K562 (cell line): Measurements from ENCODE around the gene SNX27. TPM values are rescaled to one million over a fixed set of nuclear protein-coding genes. Genes with fewer than 3 reads are reported as not detected.
A peak's percentile ranks its signal among the peaks of the same experiment; 100 is the strongest.

Experiments used
- ATAC-seq: fragments of 200-7000 bp; cut with Tn5 transposase; 3 replicates; pipeline ENCODE4 v1.9.1; 2020; ENCODE audit warnings: moderate library complexity
- BruUV-seq: library from RNA; stranded (reverse); fragments of 400-500 nt; replicated peaks from 2 replicates; lab custom pipeline; 2021; lab: Mats Ljungman, UMichigan
- CTCF ChIA-PET: fragments of 300-600 bp; formaldehyde crosslinking; extraction: SDS; loops from one replicate; lab custom pipeline; 2021; ENCODE audit warnings: low intra/inter-chr PET ratio; lab: Yijun Ruan, JAX
- POLR2A ChIA-PET: fragments of 300-600, 350-650 bp; sonication (Branson Sonifier 250); formaldehyde crosslinking; extraction: SDS; loops from one replicate; lab custom pipeline; 2021; ENCODE audit warnings: antibody characterized with exemption, inconsistent platforms; lab: Yijun Ruan, JAX
- DNase-seq, 4 experiments: peaks; one replicate each; pipeline versions ENCODE4 v3.0.0 to v3.0.0-alpha.2; 2011 to 2018; ENCODE audit warnings: low spot score in 3 of 4, mixed read lengths in 3 of 4; ENCODE audit errors: extremely low read depth in 1 of 4
- FAIRE-seq: peaks from 2 replicates; lab custom pipeline; 2011; peaks lifted over from hg19 to GRCh38; lab: Jason Lieb, UNC
- H2AFZ ChIP-seq: 2 replicates; pipeline ENCODE4 v1.6.0; 2011; ENCODE audit warnings: low read depth, low read length, control low read depth, inconsistent platforms
- H3K27ac ChIP-seq: fragments of 200-600 bp; 3 replicates; pipeline ENCODE4 v1.8.0; 2011; ENCODE audit warnings: low read depth, mild to moderate bottlenecking, control low read depth, inconsistent platforms, low read length, moderate library complexity, mixed read lengths; ENCODE audit errors: extremely low read depth
- H3K27me3 ChIP-seq, 2 experiments: fragments of 300-600 bp in 1 of 2; 2 replicates in 1 of 2; 3 replicates in 1 of 2; pipeline versions ENCODE4 v1.6.0 to v1.8.0; 2011; ENCODE audit warnings: inconsistent platforms in 2 of 2, low read length in 2 of 2, mild to moderate bottlenecking in 1 of 2, mixed read lengths in 1 of 2, moderate library complexity in 1 of 2; ENCODE audit not compliant: control insufficient read depth in 2 of 2, insufficient read depth in 2 of 2
- H3K36me3 ChIP-seq: fragments of 300-600 bp; 3 replicates; pipeline ENCODE4 v1.8.0; 2011; ENCODE audit warnings: mild to moderate bottlenecking, low read length, inconsistent platforms; ENCODE audit not compliant: control insufficient read depth, insufficient read depth
- H3K4me1 ChIP-seq, 2 experiments: fragments of 200-600 bp in 1 of 2; replicated peaks in 1 of 2; 2 replicates in 1 of 2; 3 replicates in 1 of 2; pipeline versions ENCODE4 v1.5.1 to v1.8.0; 2011; ENCODE audit warnings: inconsistent platforms in 2 of 2, low read length in 2 of 2, mild to moderate bottlenecking in 1 of 2, mixed read lengths in 1 of 2, moderate library complexity in 1 of 2; ENCODE audit not compliant: control insufficient read depth in 2 of 2, insufficient read depth in 2 of 2
- H3K4me2 ChIP-seq: 2 replicates; pipeline ENCODE4 v1.6.1; 2011; ENCODE audit warnings: low read length, control low read depth, inconsistent platforms, mixed read lengths; ENCODE audit not compliant: insufficient read depth
- H3K4me3 ChIP-seq: fragments of 200-600 bp; sonication (generic), shearing (Covaris generic); 2 replicates; pipeline ENCODE4 v1.5.1; 2016; ENCODE audit warnings: control low read depth, inconsistent platforms
- H3K79me2 ChIP-seq: fragments of 200-600 bp; 3 replicates; pipeline ENCODE4 v1.8.0; 2011; ENCODE audit warnings: low read length, inconsistent platforms; ENCODE audit not compliant: control insufficient read depth, insufficient read depth
- H3K9ac ChIP-seq, 2 experiments: 2 replicates each; pipeline versions ENCODE4 v1.6.0 to v1.6.1; 2011; ENCODE audit warnings: low read depth in 2 of 2, low read length in 2 of 2, control low read depth in 1 of 2, inconsistent platforms in 1 of 2, mild to moderate bottlenecking in 1 of 2, mixed read lengths in 1 of 2; ENCODE audit not compliant: insufficient read depth in 1 of 2
- H3K9me1 ChIP-seq: one replicate; pipeline ENCODE4 v1.6.0; 2011; ENCODE audit warnings: inconsistent platforms, mild to moderate bottlenecking, low read length, moderate library complexity; ENCODE audit not compliant: control insufficient read depth, insufficient read depth
- H3K9me3 ChIP-seq: replicated peaks from 2 replicates; pipeline ENCODE4 v1.5.1; 2011; ENCODE audit warnings: low read depth, low read length, inconsistent platforms; ENCODE audit not compliant: control insufficient read depth, insufficient read depth
- H4K20me1 ChIP-seq: replicated peaks from 2 replicates; pipeline ENCODE4 v1.6.1; 2011; ENCODE audit warnings: low read length, inconsistent platforms, mixed read lengths; ENCODE audit not compliant: control insufficient read depth, insufficient read depth
- CREBBP ChIP-seq: IDR thresholded peaks from one replicate; pipeline ENCODE4 v1.6.1; 2012; ENCODE audit warnings: low read depth, mild to moderate bottlenecking, control low read depth, inconsistent platforms, low read length
- RFX1 ChIP-seq: fragments of 450-650 bp; IDR thresholded peaks from 2 replicates; pipeline ENCODE4 v1.6.1; 2016; ENCODE audit warnings: mild to moderate bottlenecking, moderate library complexity
- UBTF ChIP-seq, 2 experiments: IDR thresholded peaks; 2 replicates each; pipeline ENCODE4 v1.6.1; 2012; ENCODE audit warnings: improper control_type of control experiment in 2 of 2, low read depth in 2 of 2, low read length in 2 of 2, borderline replicate concordance in 1 of 2
- YY1 ChIP-seq, 3 experiments: IDR thresholded peaks; 2 replicates each; pipeline ENCODE4 v1.6.1; 2011; ENCODE audit warnings: low read length in 2 of 3, mild to moderate bottlenecking in 2 of 3, moderate library complexity in 2 of 3, borderline replicate concordance in 1 of 3, control low read depth in 1 of 3, low read depth in 1 of 3; ENCODE audit not compliant: insufficient read depth in 3 of 3, insufficient replicate concordance in 2 of 3, control insufficient read depth in 1 of 3, insufficient read length in 1 of 3; ENCODE audit errors: extremely low read depth in 1 of 3
- ZKSCAN3 ChIP-seq: fragments of 250-450 bp; sonication (Bioruptor Pico); IDR thresholded peaks from 2 replicates; pipeline ENCODE4 v1.4.0; 2020
- WGBS: fragments of 100-300 bp; shearing (Covaris generic); methylation state at CpG from one replicate; pipeline ENCODE4 v1.1.6; 2016; ENCODE audit warnings: low coverage, mixed read lengths; ENCODE audit not compliant: insufficient coverage; ENCODE audit errors: missing lambda C conversion rate; 5-methylcytosine and 5-hydroxymethylcytosine counted together
- in situ Hi-C: fragments of 300-500 bp; cut with MboI; formaldehyde crosslinking; loops from 4 replicates; pipeline ENCODE4 v1.15.0; 2018; ENCODE audit warnings: inconsistent platforms, mixed read lengths
- intact Hi-C: fragments of 100-400 bp; cut with micrococcal nuclease; formaldehyde crosslinking; loops from 2 replicates; pipeline ENCODE4 v1.14.2; 2022
- polyA plus RNA-seq, 8 experiments: library from polyadenylated mRNA; depleted of rRNA in 4 of 8; stranded (reverse) in 5 of 8; unstranded in 3 of 8; fragments of >200 nt; fragmentation: Nextera tagmentation in 2 of 8; fragmentation: Illumina TruSeq in 1 of 8; extraction: Ambion mirVana in 2 of 8; extraction: Trizol in 1 of 8; gene quantifications; 2 replicates each; pipeline versions ENCODE4 v1.2.1 to v1.2.3, GENCODE V29; 2011 to 2014; ENCODE audit warnings: inconsistent platforms in 1 of 8, missing spikeins in 1 of 8
- total RNA-seq, 7 experiments: library from RNA; depleted of rRNA in 6 of 7; stranded (reverse); fragments of >200 nt in 6 of 7; fragmentation: Illumina TruSeq in 2 of 7; extraction: Trizol in 2 of 7; gene quantifications; 2 replicates each; pipeline versions ENCODE4 v1.2.1 to v1.2.3, GENCODE V29; 2011 to 2021; ENCODE audit warnings: low replicate concordance in 1 of 7
- TF ChIP-seq, protein P1 (sequence below): fragments of 250-450 bp; sonication (Bioruptor Pico); IDR thresholded peaks from 2 replicates; pipeline ENCODE4 v1.4.0; 2020; ENCODE audit warnings: borderline replicate concordance

SNX27 gene
- total and polyA plus RNA-seq, 9 of the 15 experiments (the other 6 are each of a cell fraction or from before 2014, with no cell fraction given) = 4.5 to 18.7 (median 10.1) TPM

- intact Hi-C loops (no loop called here), in situ Hi-C loops (no loop called here)
- ChIA-PET POLR2A (interaction anchor here (0.9 to 1.4 kb wide), 2 partner anchors 115 to 184 kb away, joined by 3 to 4 read pairs; no protein-coding TSS in a partner anchor), CTCF (no interaction called here)
- H3K4me3 ChIP-seq = no peak within 1 kb of the TSS
- FAIRE-seq (no peak), ATAC-seq (peak; percentile 74), DNase-seq (peak in 3 of 4 experiments; percentile 58 to 81 (median 78))
- H3K79me2 ChIP-seq = no peaks in the 10 kb centered on the region
- no peaks in the 10 kb centered on the region for H3K36me3 ChIP-seq
- no peak within 1 kb of the TSS for H2AFZ ChIP-seq
- H3K27ac ChIP-seq = no peak within 1 kb of the TSS
- no peaks in the 10 kb centered on the region for H3K9me1 ChIP-seq
- H3K9ac ChIP-seq = no peak within 1 kb of the TSS
- TF ChIP-seq CREBBP (no peak), RFX1 (peak; percentile 68), UBTF (IDR thresholded peaks at IDR 0.05; ENCODE audit: borderline replicate concordance in 1 of 2, low read depth in 2 of 2, low read length in 2 of 2) (no peak), ZKSCAN3 (CRISPR knock-in tag) (no peak), YY1 (IDR thresholded peaks at IDR 0.05; ENCODE audit: borderline replicate concordance in 1 of 3, control insufficient read depth in 1 of 3, extremely low read depth in 1 of 3, insufficient read depth in 3 of 3, insufficient read length in 1 of 3, insufficient replicate concordance in 2 of 3, low read depth in 1 of 3, low read length in 2 of 3) (peak in 2 of 3 experiments; percentile 39 to 61)
- TF ChIP-seq, protein P1, sequence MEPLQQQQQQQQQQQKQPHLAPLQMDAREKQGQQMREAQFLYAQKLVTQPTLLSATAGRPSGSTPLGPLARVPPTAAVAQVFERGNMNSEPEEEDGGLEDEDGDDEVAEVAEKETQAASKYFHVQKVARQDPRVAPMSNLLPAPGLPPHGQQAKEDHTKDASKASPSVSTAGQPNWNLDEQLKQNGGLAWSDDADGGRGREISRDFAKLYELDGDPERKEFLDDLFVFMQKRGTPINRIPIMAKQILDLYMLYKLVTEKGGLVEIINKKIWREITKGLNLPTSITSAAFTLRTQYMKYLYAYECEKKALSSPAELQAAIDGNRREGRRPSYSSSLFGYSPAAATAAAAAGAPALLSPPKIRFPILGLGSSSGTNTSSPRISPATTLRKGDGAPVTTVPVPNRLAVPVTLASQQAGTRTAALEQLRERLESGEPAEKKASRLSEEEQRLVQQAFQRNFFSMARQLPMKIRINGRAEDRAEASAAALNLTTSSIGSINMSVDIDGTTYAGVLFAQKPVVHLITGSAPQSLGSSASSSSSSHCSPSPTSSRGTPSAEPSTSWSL (CRISPR knock-in tag) = no peak
- peaks cover 5% of the 10 kb centered on the region for H4K20me1 ChIP-seq
- WGBS = 15% methylated on average over 26 of the region's 44 CpGs
- peaks cover 5 to 7% of the 10 kb centered on the region in 2 experiments for H3K4me1 ChIP-seq
- BruUV-seq = no TSS peak
- no peak within 1 kb of the TSS for H3K4me2 ChIP-seq
- peaks cover 26 to 39% of the 10 kb centered on the region in 2 experiments for H3K27me3 ChIP-seq
- no peaks in the 10 kb centered on the region for H3K9me3 ChIP-seq
Observed at GRCh38 chr1:151720974-151721787, 109.3 kb downstream of the SNX27 start, which contains the start of gene RIIAD1. Gene RIIAD1 (plus strand): TSS chr1:151721522. CDS start chr1:151721537, 15 bp downstream.
